Measurements from ENCODE around the gene EPB41. TPM values are rescaled to one million over a fixed set of nuclear protein-coding genes. Genes with fewer than 3 reads are reported as not detected.

Gene EPB41
- total and polyA plus RNA-seq, 9 of the 15 experiments (the other 6 are each of a cell fraction or from before 2014, with no cell fraction given): 3.7 to 213 (median 141) TPM

DNA sequence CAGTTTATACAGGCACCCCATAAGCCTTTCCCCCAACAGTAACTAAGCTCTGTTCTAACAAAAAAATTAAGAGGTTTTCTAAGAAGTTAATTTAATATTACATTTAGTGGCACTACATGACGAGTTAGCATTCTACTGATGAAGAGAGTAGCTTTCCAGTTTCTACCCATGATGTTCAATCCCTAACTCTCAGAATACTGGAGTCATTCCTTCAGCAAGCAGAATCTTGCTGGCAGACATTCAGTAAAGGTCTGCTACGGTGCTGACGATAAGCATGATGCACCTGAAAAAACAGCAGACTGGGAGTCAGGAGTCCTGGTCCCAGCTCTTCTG, 242.9 kb downstream of the EPB41 start (continued):
- TF ChIP-seq, protein P1, sequence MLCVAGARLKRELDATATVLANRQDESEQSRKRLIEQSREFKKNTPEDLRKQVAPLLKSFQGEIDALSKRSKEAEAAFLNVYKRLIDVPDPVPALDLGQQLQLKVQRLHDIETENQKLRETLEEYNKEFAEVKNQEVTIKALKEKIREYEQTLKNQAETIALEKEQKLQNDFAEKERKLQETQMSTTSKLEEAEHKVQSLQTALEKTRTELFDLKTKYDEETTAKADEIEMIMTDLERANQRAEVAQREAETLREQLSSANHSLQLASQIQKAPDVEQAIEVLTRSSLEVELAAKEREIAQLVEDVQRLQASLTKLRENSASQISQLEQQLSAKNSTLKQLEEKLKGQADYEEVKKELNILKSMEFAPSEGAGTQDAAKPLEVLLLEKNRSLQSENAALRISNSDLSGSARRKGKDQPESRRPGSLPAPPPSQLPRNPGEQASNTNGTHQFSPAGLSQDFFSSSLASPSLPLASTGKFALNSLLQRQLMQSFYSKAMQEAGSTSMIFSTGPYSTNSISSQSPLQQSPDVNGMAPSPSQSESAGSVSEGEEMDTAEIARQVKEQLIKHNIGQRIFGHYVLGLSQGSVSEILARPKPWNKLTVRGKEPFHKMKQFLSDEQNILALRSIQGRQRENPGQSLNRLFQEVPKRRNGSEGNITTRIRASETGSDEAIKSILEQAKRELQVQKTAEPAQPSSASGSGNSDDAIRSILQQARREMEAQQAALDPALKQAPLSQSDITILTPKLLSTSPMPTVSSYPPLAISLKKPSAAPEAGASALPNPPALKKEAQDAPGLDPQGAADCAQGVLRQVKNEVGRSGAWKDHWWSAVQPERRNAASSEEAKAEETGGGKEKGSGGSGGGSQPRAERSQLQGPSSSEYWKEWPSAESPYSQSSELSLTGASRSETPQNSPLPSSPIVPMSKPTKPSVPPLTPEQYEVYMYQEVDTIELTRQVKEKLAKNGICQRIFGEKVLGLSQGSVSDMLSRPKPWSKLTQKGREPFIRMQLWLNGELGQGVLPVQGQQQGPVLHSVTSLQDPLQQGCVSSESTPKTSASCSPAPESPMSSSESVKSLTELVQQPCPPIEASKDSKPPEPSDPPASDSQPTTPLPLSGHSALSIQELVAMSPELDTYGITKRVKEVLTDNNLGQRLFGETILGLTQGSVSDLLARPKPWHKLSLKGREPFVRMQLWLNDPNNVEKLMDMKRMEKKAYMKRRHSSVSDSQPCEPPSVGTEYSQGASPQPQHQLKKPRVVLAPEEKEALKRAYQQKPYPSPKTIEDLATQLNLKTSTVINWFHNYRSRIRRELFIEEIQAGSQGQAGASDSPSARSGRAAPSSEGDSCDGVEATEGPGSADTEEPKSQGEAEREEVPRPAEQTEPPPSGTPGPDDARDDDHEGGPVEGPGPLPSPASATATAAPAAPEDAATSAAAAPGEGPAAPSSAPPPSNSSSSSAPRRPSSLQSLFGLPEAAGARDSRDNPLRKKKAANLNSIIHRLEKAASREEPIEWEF (CRISPR knock-in tag; IDR thresholded peaks at IDR 0.05): 0 out of 2 replicates have a peak, but pooled peaks have one; percentile 20
- 0 out of 2 replicates have a peak, but pooled peaks have one; percentile 6 for TF ChIP-seq TEAD4 (IDR thresholded peaks at IDR 0.05; ENCODE audit: low read length)
- TF ChIP-seq TEAD4 (CRISPR knock-in tag; IDR thresholded peaks at IDR 0.05; ENCODE audit: borderline replicate concordance): no peak
- TF ChIP-seq ZBTB1 (CRISPR knock-in tag; IDR thresholded peaks at IDR 0.05; ENCODE audit: borderline replicate concordance, low read depth): no peak
- peak; percentile 27; the same call in 1 of the 2 replicates for TF ChIP-seq ZNF274 (IDR thresholded peaks at IDR 0.05; ENCODE audit: borderline replicate concordance, low read depth, low read length)
- no peak for TF ChIP-seq GTF2A2 (tag; IDR thresholded peaks at IDR 0.05)
- 0 out of 2 replicates have a peak, but pooled peaks have one; percentile 45 for TF ChIP-seq ZNF583 (CRISPR knock-in tag; IDR thresholded peaks at IDR 0.05)
- TF ChIP-seq, protein P2, sequence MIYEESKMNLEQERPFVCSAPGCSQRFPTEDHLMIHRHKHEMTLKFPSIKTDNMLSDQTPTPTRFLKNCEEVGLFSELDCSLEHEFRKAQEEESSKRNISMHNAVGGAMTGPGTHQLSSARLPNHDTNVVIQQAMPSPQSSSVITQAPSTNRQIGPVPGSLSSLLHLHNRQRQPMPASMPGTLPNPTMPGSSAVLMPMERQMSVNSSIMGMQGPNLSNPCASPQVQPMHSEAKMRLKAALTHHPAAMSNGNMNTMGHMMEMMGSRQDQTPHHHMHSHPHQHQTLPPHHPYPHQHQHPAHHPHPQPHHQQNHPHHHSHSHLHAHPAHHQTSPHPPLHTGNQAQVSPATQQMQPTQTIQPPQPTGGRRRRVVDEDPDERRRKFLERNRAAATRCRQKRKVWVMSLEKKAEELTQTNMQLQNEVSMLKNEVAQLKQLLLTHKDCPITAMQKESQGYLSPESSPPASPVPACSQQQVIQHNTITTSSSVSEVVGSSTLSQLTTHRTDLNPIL (CRISPR knock-in tag; IDR thresholded peaks at IDR 0.05): no peak
- TF ChIP-seq ZNF316 (IDR thresholded peaks at IDR 0.05): no peak
- 0 out of 2 replicates have a peak, but pooled peaks have one; percentile 46 for TF ChIP-seq ZFP1 (CRISPR knock-in tag; IDR thresholded peaks at IDR 0.05)
- TF ChIP-seq, protein P3, sequence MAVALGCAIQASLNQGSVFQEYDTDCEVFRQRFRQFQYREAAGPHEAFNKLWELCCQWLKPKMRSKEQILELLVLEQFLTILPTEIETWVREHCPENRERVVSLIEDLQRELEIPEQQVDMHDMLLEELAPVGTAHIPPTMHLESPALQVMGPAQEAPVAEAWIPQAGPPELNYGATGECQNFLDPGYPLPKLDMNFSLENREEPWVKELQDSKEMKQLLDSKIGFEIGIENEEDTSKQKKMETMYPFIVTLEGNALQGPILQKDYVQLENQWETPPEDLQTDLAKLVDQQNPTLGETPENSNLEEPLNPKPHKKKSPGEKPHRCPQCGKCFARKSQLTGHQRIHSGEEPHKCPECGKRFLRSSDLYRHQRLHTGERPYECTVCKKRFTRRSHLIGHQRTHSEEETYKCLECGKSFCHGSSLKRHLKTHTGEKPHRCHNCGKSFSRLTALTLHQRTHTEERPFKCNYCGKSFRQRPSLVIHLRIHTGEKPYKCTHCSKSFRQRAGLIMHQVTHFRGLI (CRISPR knock-in tag; IDR thresholded peaks at IDR 0.05): no peak
- no peak for TF ChIP-seq NR3C1 (CRISPR knock-in tag; IDR thresholded peaks at IDR 0.05)
- 0 out of 2 replicates have a peak, but pooled peaks have one; percentile 5 for TF ChIP-seq BACH1 (tag; IDR thresholded peaks at IDR 0.05)
- 0 out of 2 replicates have a peak, but pooled peaks have one; percentile 9 for TF ChIP-seq HLTF (IDR thresholded peaks at IDR 0.05)
- TF ChIP-seq, protein P4, sequence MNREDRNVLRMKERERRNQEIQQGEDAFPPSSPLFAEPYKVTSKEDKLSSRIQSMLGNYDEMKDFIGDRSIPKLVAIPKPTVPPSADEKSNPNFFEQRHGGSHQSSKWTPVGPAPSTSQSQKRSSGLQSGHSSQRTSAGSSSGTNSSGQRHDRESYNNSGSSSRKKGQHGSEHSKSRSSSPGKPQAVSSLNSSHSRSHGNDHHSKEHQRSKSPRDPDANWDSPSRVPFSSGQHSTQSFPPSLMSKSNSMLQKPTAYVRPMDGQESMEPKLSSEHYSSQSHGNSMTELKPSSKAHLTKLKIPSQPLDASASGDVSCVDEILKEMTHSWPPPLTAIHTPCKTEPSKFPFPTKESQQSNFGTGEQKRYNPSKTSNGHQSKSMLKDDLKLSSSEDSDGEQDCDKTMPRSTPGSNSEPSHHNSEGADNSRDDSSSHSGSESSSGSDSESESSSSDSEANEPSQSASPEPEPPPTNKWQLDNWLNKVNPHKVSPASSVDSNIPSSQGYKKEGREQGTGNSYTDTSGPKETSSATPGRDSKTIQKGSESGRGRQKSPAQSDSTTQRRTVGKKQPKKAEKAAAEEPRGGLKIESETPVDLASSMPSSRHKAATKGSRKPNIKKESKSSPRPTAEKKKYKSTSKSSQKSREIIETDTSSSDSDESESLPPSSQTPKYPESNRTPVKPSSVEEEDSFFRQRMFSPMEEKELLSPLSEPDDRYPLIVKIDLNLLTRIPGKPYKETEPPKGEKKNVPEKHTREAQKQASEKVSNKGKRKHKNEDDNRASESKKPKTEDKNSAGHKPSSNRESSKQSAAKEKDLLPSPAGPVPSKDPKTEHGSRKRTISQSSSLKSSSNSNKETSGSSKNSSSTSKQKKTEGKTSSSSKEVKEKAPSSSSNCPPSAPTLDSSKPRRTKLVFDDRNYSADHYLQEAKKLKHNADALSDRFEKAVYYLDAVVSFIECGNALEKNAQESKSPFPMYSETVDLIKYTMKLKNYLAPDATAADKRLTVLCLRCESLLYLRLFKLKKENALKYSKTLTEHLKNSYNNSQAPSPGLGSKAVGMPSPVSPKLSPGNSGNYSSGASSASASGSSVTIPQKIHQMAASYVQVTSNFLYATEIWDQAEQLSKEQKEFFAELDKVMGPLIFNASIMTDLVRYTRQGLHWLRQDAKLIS (CRISPR knock-in tag; IDR thresholded peaks at IDR 0.05): peak; percentile 13
- TF ChIP-seq DDX20 (tag; IDR thresholded peaks at IDR 0.05; ENCODE audit: low read depth): 0 out of 2 replicates have a peak, but pooled peaks have one; percentile 16
